Measurements from ENCODE around the gene ZNF839.

The ZNF839 gene

DNA sequence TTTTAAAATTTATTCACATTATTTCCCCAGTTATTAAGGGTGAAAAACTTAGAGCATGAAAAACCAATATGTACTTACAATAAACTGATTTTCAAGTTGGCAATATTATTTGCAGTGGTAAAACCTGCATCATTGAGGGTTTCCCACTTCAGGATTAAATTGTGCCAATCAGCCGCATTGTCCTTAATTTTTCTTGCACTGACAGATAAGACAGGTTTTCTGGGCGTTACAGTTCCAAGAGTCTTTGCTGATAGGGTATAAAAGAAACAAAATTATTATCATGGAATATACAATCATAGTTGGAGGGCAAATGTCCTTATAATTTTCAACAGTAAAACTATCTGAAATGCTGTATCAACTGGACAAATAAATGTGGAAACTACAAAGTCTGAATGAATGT, 39.8 kb downstream of the ZNF839 start:
- Histone ChIP-seq H3K9ac (ENCODE audit: insufficient read length) (no peak overlapping the region), H3K36me3 (ENCODE audit: insufficient read depth, low read length) (peaks cover 29% of the 10 kb centered on the region), H3K9me3 (ENCODE audit: low read depth, low read length) (no peaks in the 10 kb centered on the region), H3K4me3 (no peak overlapping the region), H3K27ac (no peak overlapping the region)
- TF ChIP-seq FOXP2 (optimal IDR thresholded peaks at IDR 0.05; ENCODE audit: control extremely low read depth, extremely low read length, insufficient read depth) (no peak), EZH2 (IDR thresholded peaks at IDR 0.05) (no peak), POLR2AphosphoS5 (IDR thresholded peaks at IDR 0.05; ENCODE audit: borderline replicate concordance, low read depth, low read length) (no peak)
- no peak for DNase-seq (ENCODE audit: low read depth, low spot score)

DNA sequence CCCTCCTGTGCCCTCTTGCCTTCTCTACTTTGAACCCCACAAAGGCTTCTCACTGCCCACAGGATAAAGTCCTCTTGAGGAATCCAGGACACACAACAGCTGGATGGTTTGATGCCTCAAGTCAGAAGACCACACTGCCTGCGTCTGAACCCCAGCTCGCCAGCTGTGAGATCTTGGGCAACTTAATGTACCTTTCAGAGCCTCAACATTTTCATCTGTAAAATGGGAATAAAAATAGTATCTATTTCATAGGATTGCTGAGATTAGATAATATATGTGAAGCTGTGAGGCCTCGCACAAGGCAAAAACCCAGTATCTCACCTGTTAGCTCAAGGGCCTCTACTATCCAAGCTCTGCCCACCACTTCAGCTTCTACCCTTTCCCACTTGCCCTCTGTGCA, 40.8 kb downstream of the ZNF839 start:
- no peak for TF ChIP-seq POLR2AphosphoS5 (IDR thresholded peaks at IDR 0.05; ENCODE audit: borderline replicate concordance, low read depth, low read length)
- no peak for TF ChIP-seq EZH2 (IDR thresholded peaks at IDR 0.05)
- H3K36me3 ChIP-seq (ENCODE audit: insufficient read depth, low read length) = peaks cover 20% of the 10 kb centered on the region
- no peak overlapping the region for H3K27ac ChIP-seq
- no peaks in the 10 kb centered on the region for H3K9me3 ChIP-seq (ENCODE audit: low read depth, low read length)
- no peak overlapping the region for H3K4me3 ChIP-seq
- DNase-seq (ENCODE audit: low read depth, low spot score) = no peak
- H3K9ac ChIP-seq (ENCODE audit: insufficient read length) = no peak overlapping the region

DNA sequence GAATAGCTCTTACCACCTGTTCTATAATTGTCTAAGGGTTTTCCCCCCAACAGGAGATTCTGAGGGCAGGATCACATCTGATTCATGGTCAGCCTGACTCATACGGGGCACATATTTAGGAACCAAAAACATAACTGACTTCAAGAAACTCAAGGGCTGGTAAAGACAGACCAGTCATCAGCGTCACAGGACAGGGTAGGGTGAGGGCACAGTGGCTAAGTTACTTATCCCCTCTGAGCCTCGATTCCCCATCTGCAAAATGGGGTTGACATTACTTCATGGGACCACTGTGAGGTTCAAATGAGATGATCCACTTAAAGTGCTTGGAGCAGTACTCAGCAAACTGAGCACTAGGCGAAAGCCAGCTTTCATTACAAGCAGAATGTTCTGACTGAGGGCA, 42.5 kb downstream of the ZNF839 start:
- H3K36me3 ChIP-seq (ENCODE audit: insufficient read depth, low read length) = peaks cover 15% of the 10 kb centered on the region
- DNase-seq (ENCODE audit: low read depth, low spot score) = no peak
- peak overlapping the region; percentile 95 for H3K9ac ChIP-seq (ENCODE audit: insufficient read length)
- peak overlapping the region; percentile 94 for H3K4me3 ChIP-seq
- H3K27ac ChIP-seq = no peak overlapping the region
- H3K9me3 ChIP-seq (ENCODE audit: low read depth, low read length) = no peaks in the 10 kb centered on the region
- TF ChIP-seq POLR2AphosphoS5 (IDR thresholded peaks at IDR 0.05; ENCODE audit: borderline replicate concordance, low read depth, low read length) (no peak), EZH2 (IDR thresholded peaks at IDR 0.05) (no peak), FOXP2 (optimal IDR thresholded peaks at IDR 0.05; ENCODE audit: control extremely low read depth, extremely low read length, insufficient read depth) (no peak)

- DNase-seq (ENCODE audit: low read depth, low spot score) = peak; percentile 45
- no peak for TF ChIP-seq EZH2 (IDR thresholded peaks at IDR 0.05)
- no peak for TF ChIP-seq FOXP2 (optimal IDR thresholded peaks at IDR 0.05; ENCODE audit: control extremely low read depth, extremely low read length, insufficient read depth)
- TF ChIP-seq POLR2AphosphoS5 (IDR thresholded peaks at IDR 0.05; ENCODE audit: borderline replicate concordance, low read depth, low read length) = peak; percentile 91
- H3K9me3 ChIP-seq (ENCODE audit: low read depth, low read length) = no peaks in the 10 kb centered on the region
- H3K36me3 ChIP-seq (ENCODE audit: insufficient read depth, low read length) = peaks cover 12% of the 10 kb centered on the region
- peak within 1 kb of the TSS; percentile 52; the same call in 1 of the 2 replicates for H3K27ac ChIP-seq
- H3K4me3 ChIP-seq = peak within 1 kb of the TSS; percentile 94
- peak within 1 kb of the TSS; percentile 95 for H3K9ac ChIP-seq (ENCODE audit: insufficient read length)
Measured at GRCh38 chr14:102362545-102363181, 43.1 kb downstream of the ZNF839 start, which contains the start of the genes CINP and TECPR2. Gene CINP (minus strand): TSS chr14:102362890. CDS start chr14:102362851, 39 bp downstream. Gene TECPR2 (plus strand): TSS chr14:102362941. CDS start chr14:102376722, 13,781 bp downstream.

DNA sequence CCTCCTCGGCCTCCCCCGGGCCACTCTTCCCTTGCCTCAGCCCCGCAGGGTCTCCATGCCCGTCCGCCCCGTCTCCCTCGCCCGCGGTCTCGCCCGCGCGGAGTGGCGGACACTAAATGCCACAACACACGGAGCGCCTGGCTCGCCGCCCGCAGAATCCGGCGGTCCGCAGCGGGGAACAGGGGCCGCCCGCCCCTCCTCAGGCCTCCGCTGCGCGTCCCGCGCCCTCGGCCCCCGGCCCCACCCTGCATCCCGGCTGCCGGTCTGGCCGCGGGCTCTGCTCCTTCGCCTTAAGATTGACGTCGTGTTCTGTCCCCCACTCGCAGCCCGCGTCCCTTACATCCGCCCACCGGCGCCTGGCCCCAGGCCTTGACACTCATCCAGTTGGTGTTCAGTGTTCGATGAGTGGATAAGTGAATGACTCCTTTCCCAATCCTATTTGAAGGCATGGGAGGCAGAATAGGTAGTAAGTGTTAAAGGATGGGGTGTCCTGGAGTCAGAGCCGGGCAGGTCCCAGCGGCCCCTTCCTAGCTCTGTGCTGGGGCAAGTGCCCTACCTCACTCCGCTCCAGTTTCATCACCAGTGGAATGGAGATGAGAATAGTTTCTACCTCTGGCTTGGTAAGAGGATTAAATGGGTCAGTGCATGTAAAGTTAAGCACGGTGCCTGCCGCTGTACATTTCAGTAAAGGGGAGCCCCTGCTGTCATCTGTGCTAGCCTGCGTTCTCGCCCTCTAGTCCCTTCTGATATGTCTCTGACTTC, 43.8 kb downstream of the ZNF839 start:
- DNase-seq (ENCODE audit: low read depth, low spot score) = no peak
- TF ChIP-seq POLR2AphosphoS5 (IDR thresholded peaks at IDR 0.05; ENCODE audit: borderline replicate concordance, low read depth, low read length) = no peak
- no peak for TF ChIP-seq FOXP2 (optimal IDR thresholded peaks at IDR 0.05; ENCODE audit: control extremely low read depth, extremely low read length, insufficient read depth)
- TF ChIP-seq EZH2 (IDR thresholded peaks at IDR 0.05) = no peak
- Histone ChIP-seq H3K9ac (ENCODE audit: insufficient read length) (peak overlapping the region; percentile 76), H3K9me3 (ENCODE audit: low read depth, low read length) (no peaks in the 10 kb centered on the region), H3K4me3 (peak overlapping the region; percentile 94), H3K27ac (no peak overlapping the region), H3K36me3 (ENCODE audit: insufficient read depth, low read length) (peaks cover 5% of the 10 kb centered on the region)

- no peak overlapping the region for H3K4me3 ChIP-seq
- TF ChIP-seq EZH2 (IDR thresholded peaks at IDR 0.05) = no peak
- TF ChIP-seq POLR2AphosphoS5 (IDR thresholded peaks at IDR 0.05; ENCODE audit: borderline replicate concordance, low read depth, low read length) = no peak
- DNase-seq (ENCODE audit: low read depth, low spot score) = no peak
- no peak overlapping the region for H3K9ac ChIP-seq (ENCODE audit: insufficient read length)
- H3K9me3 ChIP-seq (ENCODE audit: low read depth, low read length) = no peaks in the 10 kb centered on the region
- no peaks in the 10 kb centered on the region for H3K36me3 ChIP-seq (ENCODE audit: insufficient read depth, low read length)
- H3K27ac ChIP-seq = no peak overlapping the region
Measured at GRCh38 chr14:102370305-102370809, 50.8 kb downstream of the ZNF839 start.

- no peak overlapping the region for H3K4me3 ChIP-seq
- H3K9ac ChIP-seq (ENCODE audit: insufficient read length) = no peak overlapping the region
- H3K36me3 ChIP-seq (ENCODE audit: insufficient read depth, low read length) = no peaks in the 10 kb centered on the region
- no peaks in the 10 kb centered on the region for H3K9me3 ChIP-seq (ENCODE audit: low read depth, low read length)
- TF ChIP-seq EZH2 (IDR thresholded peaks at IDR 0.05) (no peak), POLR2AphosphoS5 (IDR thresholded peaks at IDR 0.05; ENCODE audit: borderline replicate concordance, low read depth, low read length) (no peak), FOXP2 (optimal IDR thresholded peaks at IDR 0.05; ENCODE audit: control extremely low read depth, extremely low read length, insufficient read depth) (no peak)
- no peak overlapping the region for H3K27ac ChIP-seq
- no peak for DNase-seq (ENCODE audit: low read depth, low spot score)
Measured at GRCh38 chr14:102371361-102371760, 51.8 kb downstream of the ZNF839 start.

GRCh38 chr14:102373110-102373509, 53.6 kb downstream of the ZNF839 start:
- TF ChIP-seq FOXP2 (optimal IDR thresholded peaks at IDR 0.05; ENCODE audit: control extremely low read depth, extremely low read length, insufficient read depth) (no peak), EZH2 (IDR thresholded peaks at IDR 0.05) (no peak), POLR2AphosphoS5 (IDR thresholded peaks at IDR 0.05; ENCODE audit: borderline replicate concordance, low read depth, low read length) (no peak)
- no peak for DNase-seq (ENCODE audit: low read depth, low spot score)
- Histone ChIP-seq H3K9me3 (ENCODE audit: low read depth, low read length) (no peaks in the 10 kb centered on the region), H3K36me3 (ENCODE audit: insufficient read depth, low read length) (peaks cover 8% of the 10 kb centered on the region), H3K27ac (no peak overlapping the region), H3K4me3 (no peak overlapping the region), H3K9ac (ENCODE audit: insufficient read length) (no peak overlapping the region)
